Glomerular visceral epithelial cell (primary cell): Measurements from ENCODE around the gene KIF20B.

ENCODE experiments used
- DNase-seq: peaks from one replicate; pipeline ENCODE4 v3.0.0-alpha.2; 2016; ENCODE audit errors: extremely low spot score

The KIF20B gene, protein sequence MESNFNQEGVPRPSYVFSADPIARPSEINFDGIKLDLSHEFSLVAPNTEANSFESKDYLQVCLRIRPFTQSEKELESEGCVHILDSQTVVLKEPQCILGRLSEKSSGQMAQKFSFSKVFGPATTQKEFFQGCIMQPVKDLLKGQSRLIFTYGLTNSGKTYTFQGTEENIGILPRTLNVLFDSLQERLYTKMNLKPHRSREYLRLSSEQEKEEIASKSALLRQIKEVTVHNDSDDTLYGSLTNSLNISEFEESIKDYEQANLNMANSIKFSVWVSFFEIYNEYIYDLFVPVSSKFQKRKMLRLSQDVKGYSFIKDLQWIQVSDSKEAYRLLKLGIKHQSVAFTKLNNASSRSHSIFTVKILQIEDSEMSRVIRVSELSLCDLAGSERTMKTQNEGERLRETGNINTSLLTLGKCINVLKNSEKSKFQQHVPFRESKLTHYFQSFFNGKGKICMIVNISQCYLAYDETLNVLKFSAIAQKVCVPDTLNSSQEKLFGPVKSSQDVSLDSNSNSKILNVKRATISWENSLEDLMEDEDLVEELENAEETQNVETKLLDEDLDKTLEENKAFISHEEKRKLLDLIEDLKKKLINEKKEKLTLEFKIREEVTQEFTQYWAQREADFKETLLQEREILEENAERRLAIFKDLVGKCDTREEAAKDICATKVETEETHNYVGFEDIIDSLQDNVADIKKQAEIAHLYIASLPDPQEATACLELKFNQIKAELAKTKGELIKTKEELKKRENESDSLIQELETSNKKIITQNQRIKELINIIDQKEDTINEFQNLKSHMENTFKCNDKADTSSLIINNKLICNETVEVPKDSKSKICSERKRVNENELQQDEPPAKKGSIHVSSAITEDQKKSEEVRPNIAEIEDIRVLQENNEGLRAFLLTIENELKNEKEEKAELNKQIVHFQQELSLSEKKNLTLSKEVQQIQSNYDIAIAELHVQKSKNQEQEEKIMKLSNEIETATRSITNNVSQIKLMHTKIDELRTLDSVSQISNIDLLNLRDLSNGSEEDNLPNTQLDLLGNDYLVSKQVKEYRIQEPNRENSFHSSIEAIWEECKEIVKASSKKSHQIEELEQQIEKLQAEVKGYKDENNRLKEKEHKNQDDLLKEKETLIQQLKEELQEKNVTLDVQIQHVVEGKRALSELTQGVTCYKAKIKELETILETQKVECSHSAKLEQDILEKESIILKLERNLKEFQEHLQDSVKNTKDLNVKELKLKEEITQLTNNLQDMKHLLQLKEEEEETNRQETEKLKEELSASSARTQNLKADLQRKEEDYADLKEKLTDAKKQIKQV (N-terminal part only)

DNA sequence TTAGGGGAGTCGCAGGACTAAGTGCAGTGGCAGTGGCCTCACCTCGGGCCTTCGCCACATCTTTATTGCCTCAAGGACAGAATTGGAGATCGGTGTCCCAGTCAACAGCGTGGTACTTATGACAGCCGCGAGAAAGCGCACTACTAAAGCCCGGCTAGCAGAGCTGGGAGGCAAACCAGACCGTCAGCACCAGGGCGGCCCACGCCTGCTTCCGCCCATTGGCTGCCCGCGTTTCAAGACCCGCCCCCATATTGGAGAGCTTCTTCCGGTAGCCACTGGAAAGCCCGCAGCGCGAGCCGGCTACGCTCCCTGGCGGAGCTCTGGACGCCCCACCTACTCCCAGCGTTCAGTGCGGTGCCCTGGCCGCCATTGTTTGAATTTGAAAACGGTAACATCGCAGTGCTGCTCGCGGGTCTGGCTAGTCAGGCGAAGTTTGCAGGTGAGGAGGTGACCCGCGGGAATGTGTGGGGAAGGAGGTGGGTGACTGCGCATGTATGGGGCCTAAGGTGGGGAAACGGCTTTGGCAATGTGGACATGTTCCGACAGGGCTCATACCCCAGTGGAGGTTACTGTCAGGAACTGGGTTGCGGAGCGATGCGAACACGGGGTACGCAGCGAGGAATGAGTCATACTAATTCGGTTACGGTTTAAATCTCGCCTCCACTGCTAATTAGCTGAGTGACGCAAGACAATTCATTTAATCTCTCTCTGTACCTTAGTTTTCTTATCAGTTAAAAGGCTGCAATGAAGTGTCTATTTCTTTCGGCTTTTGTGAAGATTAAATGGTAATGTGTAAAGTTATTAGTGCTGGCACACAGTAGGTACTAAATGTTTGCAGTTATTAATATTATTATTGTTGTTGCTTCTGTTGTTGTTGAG is at the start of gene KIF20B:
Gene KIF20B, plus strand, starts transcription at position 349 of the 879 bp plus-strand sequence. CDS start 3,705 bp downstream, outside the sequence.
- DNase-seq, result peak; percentile 98

DNA sequence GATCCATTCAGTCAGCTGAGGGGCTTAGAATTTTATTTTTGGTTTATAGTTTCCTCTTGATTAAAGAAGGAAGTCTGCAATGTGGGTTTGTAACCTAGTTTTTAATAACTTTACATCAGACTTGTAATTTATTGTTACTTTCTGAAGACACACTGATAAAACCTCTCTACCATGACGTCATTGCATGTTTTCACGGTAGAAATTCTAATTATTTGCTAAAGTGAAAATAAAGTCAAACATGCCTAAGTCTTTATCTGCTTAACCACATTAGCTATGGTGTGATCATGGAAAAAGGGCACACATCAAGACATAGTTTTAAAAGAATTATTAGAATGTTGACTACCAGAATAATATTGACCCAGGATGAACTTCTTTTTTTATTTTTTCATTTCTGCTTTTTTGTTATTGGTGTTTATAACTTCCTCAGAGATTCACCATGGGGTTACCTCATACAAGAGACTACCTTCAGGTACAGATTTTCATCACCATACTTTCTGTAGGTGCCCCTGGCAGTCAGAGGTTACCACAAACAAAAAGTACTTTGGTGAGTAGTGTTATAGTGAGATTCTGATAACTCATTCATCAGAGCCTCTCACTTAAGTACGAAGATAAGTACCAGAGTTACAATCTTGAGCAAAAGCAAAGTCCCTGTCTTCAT is 49.3 kb upstream of the KIF20B start:
- DNase-seq, result no peak

DNA sequence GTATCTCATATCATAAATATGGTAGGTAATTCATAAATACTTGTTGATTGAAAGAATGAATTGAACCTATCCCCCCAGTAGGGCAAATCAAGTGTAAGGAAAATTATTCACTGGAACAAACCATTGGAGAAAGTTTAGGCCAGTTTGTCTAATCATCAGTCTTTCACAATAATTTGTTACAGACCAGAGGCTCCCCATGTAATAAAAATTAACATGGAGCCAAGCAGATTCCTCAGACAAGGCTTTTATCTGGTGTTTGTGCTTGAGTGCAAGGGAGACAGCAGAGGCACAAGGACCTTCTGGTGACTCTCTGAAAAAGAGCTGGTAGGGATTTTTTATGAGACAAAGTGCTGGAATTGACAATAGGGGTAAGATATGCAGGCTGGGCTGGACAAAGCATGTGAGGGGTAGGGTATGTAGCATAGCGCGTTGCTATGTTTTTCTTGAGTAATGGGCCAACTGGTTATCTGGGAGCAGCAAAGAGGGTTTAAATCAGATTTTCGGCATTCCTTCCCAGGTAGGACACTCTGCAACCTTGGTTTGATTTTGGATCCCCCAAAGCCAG is 48.5 kb upstream of the KIF20B start:
- DNase-seq, result no peak

DNA sequence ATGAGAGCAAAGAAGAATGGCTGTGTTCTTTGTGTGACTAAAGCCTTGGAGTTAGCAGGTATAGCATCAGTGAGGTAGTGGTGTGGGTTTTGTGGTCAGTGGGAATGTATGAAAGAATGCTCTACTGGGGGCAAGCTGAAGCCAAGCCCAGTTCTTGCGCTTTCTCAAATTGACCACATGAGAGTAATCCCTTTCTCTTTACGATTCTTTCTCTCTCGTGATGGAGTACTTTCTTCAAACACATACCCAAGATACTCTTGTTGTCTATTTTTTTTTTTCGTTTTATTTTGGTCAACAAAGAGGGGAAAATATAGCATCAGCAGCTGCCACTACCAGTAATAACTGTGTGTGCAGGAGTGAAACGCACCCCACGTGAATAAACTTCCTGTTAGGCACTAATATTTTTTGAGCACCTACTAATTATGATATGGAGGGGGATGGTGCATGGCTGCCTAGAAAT is 48.0 kb upstream of the KIF20B start:
- peak; percentile 93 for DNase-seq

DNA sequence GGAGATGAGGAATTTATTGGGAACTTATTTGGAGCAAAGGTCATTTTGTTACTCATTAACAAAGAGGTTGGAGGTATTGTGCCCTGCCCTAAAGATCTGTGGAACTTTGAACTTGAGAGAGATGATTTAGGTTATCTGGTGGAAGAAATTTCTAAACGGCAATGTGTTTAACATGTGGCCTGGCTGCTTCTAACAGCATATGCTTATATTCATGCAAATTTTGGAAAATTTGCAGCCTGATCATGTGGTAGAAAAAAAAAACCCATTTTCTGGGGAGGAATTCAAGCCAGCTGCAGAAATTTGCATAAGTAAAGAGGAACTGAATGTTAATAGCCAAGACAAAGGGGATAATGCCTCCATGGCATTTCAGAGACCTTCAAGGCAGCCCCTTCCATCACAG is 45.7 kb upstream of the KIF20B start:
- DNase-seq, result no peak

DNA sequence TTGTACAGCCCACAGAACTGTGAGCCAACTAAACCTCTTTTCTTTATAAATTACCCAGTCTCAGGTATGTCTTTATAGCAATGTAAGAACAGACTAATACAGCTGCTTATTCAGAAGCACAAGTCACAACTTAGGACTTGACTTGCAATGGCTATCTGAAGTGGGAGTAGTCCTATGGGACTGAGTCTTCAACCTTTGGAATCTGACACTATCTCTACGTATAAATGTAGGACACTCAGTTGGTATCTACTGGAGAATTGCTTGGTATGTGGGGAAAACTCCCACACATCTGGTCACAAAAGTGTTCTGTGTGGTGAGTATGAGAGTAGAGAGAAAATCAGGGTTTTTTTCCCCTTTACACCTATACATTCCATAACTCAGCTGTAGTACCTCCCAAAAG is 44.1 kb upstream of the KIF20B start:
- no peak for DNase-seq

DNA sequence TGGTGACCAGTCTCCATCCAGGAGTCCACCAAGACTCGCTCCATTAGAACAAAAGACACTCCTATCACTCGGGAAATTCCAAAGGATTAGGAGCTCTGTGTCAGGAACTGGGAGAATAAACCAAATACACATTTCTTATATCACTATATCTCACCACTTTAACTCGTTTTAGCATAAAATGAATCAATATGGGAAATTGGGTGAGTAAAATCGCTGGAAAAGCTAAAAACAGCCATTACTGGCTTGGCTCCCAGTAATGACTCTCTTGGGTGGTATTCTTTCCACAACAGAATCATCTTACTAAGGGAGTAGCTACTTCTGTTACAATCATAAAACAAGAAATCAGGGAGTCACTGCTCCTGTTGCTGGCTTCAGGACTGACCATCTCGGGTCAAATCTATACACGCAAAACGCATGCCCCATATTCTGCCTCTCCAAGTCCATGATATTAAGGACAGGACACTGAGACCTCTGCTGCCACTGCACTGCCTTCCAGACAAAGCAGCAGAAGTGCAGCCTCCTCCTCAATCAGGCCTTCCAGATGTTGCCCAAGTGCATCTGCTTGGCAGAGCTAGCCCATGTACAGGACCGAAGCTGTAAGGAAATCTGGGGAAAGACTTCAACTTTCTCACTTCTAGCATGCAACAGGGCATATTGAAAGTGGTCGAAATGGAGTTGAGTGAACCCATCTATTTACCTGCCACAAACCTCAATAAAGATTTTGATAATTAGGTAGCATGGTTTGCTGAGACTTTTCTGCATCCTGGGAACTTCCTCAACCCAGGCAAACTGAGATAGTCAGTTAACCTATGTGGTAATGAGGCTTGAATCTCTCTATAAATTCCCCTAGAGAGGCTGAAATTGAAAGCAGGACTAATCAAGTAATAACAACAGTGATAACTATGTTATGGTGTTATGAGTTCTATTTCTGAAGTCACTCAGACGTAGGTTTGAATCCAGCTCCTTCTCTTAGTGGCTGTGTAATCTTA is 42.0 kb upstream of the KIF20B start:
- no peak for DNase-seq

DNA sequence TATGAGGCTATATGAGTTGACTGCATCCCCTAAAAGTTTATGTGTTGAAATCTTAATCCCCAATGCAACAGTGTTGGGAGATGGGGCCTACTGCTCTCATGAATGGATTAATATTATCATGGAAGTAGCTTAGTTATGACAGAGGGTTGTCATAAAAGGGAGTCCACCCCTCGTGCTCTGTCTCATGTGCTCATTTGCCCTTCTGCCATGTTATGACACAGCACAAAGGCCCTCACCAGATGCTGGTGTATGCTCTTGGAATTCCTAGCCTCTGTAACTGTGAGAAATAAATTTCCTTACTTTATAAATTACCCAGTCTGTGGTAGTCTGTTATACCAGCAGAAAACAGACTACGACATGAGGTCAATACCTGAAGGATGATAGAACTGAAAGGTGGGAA is 38.8 kb upstream of the KIF20B start:
- no peak for DNase-seq

DNA sequence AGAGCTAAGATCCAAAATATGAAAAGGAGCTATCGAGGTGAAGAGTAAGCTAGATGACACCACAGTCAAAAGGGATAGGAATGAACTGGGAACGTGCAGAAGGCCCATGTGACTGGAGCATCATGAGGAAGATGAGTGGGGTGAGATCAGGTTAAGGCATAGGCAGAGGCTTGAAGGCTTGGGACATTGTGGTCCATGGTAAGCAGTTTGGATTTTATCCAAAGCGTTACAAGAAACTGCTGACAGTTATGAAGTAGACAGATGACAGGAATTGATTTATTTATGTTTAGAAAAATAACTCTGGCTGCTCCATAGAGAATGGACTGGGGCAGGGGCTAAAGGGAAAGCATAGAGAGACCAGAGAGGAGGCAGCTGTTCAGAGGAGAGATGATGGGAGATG is 38.2 kb upstream of the KIF20B start:
- no peak for DNase-seq

DNA sequence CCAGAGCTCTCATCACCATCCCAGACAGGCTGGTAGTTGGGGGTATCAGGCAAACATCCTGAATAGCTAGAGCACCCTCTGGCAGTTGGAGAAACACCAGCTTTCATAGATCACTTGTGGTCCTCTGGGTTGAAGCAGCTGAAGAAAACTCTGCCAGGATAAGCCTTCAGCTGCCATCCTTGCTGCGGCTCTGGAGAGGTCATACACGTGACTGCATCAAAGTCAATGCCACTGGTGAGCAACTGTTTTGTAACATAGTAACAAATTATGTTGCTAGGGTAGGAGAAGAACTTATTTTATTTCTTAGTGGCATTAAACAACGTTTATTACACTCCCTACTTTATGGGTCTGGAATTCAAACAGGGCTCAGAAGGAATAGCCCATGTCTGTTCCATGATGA is 37.2 kb upstream of the KIF20B start:
- DNase-seq, result no peak

DNA sequence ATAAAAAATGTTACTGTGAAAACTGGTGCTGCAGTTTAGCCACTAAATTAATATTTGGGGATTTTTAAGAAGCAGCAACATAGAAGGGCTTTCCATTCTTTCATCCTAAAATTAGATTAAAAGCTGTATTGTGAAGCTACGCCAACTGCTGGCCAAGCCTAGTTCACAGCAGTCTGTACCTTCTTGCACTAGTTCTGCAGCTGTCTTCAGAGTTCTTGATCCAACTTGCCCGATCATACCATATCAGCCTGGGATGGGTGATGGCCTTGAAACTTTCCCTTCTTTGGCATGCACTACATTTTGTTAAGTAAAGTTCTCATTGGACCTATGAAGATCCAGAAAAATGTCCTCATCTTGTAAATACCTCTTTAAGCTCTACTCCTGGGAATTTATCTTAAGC is 36.1 kb upstream of the KIF20B start:
- no peak for DNase-seq

DNA sequence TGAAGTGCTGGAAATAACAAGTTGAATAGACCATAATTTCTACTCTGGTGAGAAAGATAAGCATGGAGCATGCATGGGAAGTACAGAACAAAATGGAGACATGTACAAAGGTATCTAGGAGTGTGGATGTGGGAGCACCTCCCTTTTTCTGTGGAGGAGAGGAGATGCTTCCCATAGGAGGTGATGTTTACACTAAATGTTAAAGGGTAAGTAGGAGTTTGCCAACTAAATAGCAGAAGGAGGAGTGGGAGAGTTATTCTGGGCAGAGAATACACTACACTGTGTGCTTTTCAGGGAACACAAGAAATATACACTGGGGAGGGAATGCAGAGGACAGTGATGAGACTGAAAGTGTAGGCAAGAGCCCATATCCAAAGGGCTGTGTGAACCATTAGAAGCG is 35.3 kb upstream of the KIF20B start:
- DNase-seq, result no peak

DNA sequence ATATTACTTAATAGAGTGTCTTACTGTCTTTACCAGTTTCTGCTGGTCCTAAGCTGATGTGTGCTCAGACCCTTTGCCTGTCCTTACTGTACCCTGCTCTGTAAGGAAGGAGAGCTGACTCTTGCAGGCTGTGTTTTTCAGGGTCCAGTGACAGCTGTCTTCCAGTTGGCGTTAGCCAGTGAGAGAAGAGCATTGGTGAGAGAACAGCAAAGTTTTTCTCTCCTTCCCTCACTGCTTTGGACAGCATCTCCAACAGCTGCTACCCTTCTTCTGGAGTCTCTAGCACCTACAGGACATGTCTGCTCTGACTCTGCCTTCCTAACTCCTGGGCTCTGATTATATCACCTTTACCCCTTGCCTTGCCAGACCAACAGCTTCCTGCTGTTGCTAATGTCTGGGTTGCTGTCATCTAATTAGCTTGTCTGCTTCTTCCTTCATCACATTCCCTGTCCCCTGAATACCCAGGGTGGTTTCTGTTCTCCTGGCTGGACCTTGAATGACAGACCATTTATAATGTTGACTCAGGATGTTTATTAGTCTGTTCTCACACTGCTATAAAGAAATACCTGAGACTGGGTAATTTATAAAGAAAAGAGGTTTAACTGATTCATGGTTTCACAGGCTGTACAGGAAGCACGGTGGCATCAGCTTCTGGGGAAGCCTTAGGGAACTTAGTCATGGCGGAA is 32.9 kb upstream of the KIF20B start:
- DNase-seq, result no peak

DNA sequence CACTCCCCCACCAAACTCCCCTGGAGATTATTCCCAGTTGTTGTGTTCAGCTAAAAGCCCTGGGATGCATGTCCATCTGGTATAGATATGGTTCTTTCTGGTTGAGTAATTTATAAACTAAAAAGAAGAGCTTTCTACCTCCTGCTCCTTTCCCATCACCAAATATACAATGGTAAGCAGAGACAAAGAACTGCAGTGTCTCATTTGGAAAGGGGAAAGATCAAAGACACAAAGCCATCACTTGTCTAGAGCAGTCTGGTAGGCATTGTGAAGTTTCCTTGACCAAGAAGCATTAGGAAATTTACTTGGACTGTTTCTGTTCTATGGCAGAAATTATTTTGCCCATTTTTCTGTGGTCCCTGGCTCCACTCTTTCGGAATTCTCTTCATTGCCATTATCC is 31.4 kb upstream of the KIF20B start:
- no peak for DNase-seq

DNA sequence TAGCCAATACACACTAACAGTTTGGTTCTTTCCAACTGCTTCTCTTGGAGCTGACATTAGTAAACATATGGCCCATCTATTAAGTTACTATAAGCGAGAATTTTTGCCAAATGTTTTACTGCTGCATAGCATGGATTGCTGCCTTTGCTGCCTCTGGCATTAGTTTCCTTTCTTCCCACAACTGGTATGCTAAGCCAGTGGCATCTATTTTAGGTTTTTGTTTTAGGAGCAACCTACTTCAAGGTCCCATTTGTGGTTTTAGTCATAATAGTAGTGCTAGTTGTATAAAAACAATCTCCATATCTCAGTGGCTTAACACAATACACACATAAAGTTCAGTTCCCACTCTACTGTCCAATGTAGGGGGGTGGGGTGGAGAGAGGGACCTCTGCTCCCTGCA is 30.5 kb upstream of the KIF20B start:
- no peak for DNase-seq

DNA sequence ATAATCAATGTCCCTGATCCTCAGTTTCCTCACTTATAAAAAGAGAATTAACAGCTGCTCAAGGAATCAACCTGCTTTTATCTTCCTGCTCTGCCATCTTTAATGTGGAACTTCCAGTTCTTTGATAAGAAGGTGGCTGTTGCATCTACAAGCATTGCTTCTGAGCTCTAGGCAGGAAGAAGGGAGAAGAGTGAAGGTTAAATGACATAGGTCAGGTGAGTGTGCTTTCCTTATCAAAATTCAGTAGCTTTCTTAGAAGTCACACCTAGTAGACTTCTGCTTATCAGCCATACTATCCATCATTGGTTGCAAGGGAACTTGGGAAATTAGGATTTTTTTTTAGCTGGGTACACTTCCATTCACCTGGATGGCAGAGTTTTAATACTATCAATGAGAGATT is 24.0 kb upstream of the KIF20B start:
- no peak for DNase-seq

DNA sequence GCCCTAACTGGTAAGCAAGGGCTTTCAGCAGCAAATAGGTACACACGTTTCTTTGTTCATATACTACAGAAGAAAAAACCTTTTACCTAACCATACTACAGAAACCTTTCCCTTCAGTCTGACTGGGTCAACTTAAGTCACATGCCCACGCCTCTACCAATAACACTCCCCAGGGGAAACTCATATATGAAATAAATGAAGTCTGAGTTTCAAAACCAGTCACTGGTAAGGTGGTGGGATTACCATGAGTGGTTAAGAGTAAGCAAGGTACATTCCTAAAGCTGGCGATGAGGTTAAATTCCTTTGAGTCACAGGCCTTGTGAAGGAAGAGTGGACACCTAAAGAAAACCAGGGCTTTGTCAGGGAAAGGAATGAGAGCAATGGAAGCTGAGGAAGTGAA is 21.4 kb upstream of the KIF20B start:
- peak; percentile 26 for DNase-seq

DNA sequence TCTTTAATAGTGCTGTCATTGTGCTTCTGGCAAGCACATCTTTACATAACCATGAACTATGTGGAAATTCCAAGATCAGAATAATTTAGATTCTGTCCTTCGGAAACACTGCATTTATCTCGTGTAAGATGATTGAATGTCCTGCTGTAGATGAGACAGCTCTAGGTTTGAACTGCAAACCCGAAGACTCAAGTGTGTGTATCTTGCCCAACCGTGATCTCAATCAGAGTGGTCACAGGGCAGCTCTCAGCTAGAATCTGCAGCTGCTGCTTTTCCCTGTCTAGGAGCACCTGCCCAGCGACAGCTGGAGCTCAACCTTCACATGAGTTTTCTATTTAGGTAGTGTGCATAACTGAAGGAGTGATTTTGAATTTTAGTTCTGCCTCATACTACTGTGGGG is 17.5 kb upstream of the KIF20B start:
- DNase-seq, result no peak
